RWPE1 (cell line): ENCODE data around the gene SLC6A5.

Experiments
- CTCF ChIA-PET: fragments of 350-600 bp; sonication (Branson Sonifier 250); formaldehyde crosslinking; extraction: SDS; loops from one replicate; lab custom pipeline; 2021; lab: Yijun Ruan, JAX
- POLR2A ChIA-PET: fragments of 400-600 bp; formaldehyde crosslinking; extraction: SDS; loops from one replicate; lab custom pipeline; 2020; ENCODE audit warnings: antibody characterized with exemption; ENCODE audit not compliant: low non-redundant PET; lab: Yijun Ruan, JAX
- DNase-seq: peaks from one replicate; pipeline ENCODE4 v3.0.0; 2012; ENCODE audit warnings: low spot score
- H3K27ac ChIP-seq: fragments of 450-650 bp; 2 replicates; pipeline ENCODE4 v1.5.1; 2017
- CTCF ChIP-seq: fragments of 450-650 bp; conservative IDR thresholded peaks from 2 replicates; pipeline ENCODE4 v1.5.1; 2017; ENCODE audit warnings: low read depth, mild to moderate bottlenecking

The SLC6A5 gene

GRCh38 chr11:20656901-20657300, 57.5 kb downstream of the SLC6A5 start:
- POLR2A ChIA-PET, result no interaction called here
- TF ChIP-seq CTCF, result no peak
- H3K27ac ChIP-seq, result no peak overlapping the region
- CTCF ChIA-PET, result interaction anchor here (0.7 to 1.3 kb wide), 3 partner anchors 9 to 15 kb away, joined by 4 to 6 read pairs (median 5); no protein-coding TSS in a partner anchor
- no peak for DNase-seq

GRCh38 chr11:20658135-20658534, 58.7 kb downstream of the SLC6A5 start:
- CTCF ChIA-PET, result no interaction called here

GRCh38 chr11:20661445-20661844, 62.0 kb downstream of the SLC6A5 start:
- no peak overlapping the region for H3K27ac ChIP-seq
- no peak for TF ChIP-seq CTCF
- ChIA-PET CTCF (interaction anchor here (0.7 kb wide), 1 partner anchor 82 kb away, joined by 3 read pairs; no protein-coding TSS in a partner anchor), POLR2A (no interaction called here)
- DNase-seq, result no peak

More at GRCh38 chr11:20658135-20658534, 58.7 kb downstream of the SLC6A5 start:
- no peak for TF ChIP-seq CTCF
- POLR2A ChIA-PET, result no interaction called here
- DNase-seq, result no peak
- no peak overlapping the region for H3K27ac ChIP-seq

- ChIA-PET POLR2A (no interaction called here), CTCF (interaction anchor here (0.7 kb wide), 1 partner anchor 82 kb away, joined by 3 read pairs; no protein-coding TSS in a partner anchor)
- DNase-seq, result no peak
- H3K27ac ChIP-seq, result no peak overlapping the region
- TF ChIP-seq CTCF, result no peak
Measured at GRCh38 chr11:20661850-20662249, 62.4 kb downstream of the SLC6A5 start.

GRCh38 chr11:20668131-20668809, 68.9 kb downstream of the SLC6A5 start:
- ChIA-PET CTCF (no interaction called here), POLR2A (no interaction called here)
- H3K27ac ChIP-seq, result no peak overlapping the region
- DNase-seq, result no peak
- TF ChIP-seq CTCF, result no peak

GRCh38 chr11:20668844-20669819, 69.7 kb downstream of the SLC6A5 start, which contains the start of gene NELL1:
TSS of gene NELL1 (plus strand) at chr11:20669586.
- no peak for TF ChIP-seq CTCF
- H3K27ac ChIP-seq, result no peak within 1 kb of the TSS
- DNase-seq, result no peak
- CTCF ChIA-PET, result no interaction called here
- POLR2A ChIA-PET, result no interaction called here
